ENCODE measurements around the gene CRIM1. TPM values are rescaled to one million over a fixed set of nuclear protein-coding genes. Genes with fewer than 3 reads are reported as not detected.
A peak's percentile ranks its signal among the peaks of the same experiment; 100 is the strongest.

The CRIM1 gene
- total RNA-seq, 4 donors from 2014 or later = 179 to 229 (median 188) TPM

DNA sequence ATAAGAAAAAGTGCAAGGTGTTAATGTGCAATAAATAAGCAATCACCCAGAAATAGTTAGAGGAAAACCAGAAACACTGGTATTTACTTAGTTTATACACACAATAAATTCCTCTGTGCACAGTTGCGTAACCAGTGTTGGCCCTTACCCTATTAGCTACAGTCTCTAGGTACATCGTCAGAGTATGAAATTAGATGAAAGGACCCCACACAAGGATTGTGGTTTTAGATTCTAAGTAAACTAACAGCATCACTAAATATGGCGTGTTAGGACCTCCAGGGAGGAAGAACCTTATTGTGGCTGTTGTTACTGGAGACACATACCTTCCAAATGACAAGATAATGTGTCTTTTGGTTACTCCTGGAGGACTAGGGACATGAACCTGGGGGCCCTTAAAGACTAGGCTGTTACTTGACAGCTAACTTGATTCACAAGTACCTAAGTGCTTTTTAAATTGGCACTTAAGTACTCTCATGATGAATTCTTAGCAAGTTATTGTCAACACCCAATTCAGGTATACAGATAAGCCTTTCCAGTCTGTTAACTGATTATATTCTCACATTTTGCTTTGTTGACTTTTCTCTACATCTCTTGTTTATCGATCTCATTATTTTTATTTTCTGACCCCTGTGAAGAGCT lies 127.1 kb downstream of the CRIM1 start:
- peaks cover 0 to 46% (median 0%) of the 10 kb centered on the region in 3 donors for H3K36me3 ChIP-seq

GRCh38 chr2:36483290-36483689 lies 127.7 kb downstream of the CRIM1 start:
- Histone ChIP-seq H3K27ac (peak overlapping the region in 1 of 4 donors; percentile 42), H3K27me3 (no peaks in the 10 kb centered on the region), H3K4me3 (no peak overlapping the region), H3K4me1 (peaks cover 0 to 59% (median 18%) of the 10 kb centered on the region in 4 donors), H3K9me3 (no peaks in the 10 kb centered on the region), H3K36me3 (peaks cover 0 to 42% (median 0%) of the 10 kb centered on the region in 3 donors)
- no peak for DNase-seq (ENCODE audit: low spot score in 2 of 2)
- TF ChIP-seq POLR2A (IDR thresholded peaks at IDR 0.05) (no peak), EP300 (IDR thresholded peaks at IDR 0.05) (no peak)
- TF ChIP-seq, protein P1, sequence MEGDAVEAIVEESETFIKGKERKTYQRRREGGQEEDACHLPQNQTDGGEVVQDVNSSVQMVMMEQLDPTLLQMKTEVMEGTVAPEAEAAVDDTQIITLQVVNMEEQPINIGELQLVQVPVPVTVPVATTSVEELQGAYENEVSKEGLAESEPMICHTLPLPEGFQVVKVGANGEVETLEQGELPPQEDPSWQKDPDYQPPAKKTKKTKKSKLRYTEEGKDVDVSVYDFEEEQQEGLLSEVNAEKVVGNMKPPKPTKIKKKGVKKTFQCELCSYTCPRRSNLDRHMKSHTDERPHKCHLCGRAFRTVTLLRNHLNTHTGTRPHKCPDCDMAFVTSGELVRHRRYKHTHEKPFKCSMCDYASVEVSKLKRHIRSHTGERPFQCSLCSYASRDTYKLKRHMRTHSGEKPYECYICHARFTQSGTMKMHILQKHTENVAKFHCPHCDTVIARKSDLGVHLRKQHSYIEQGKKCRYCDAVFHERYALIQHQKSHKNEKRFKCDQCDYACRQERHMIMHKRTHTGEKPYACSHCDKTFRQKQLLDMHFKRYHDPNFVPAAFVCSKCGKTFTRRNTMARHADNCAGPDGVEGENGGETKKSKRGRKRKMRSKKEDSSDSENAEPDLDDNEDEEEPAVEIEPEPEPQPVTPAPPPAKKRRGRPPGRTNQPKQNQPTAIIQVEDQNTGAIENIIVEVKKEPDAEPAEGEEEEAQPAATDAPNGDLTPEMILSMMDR (IDR thresholded peaks at IDR 0.05) = no peak
- whole genome bisulfite sequencing, 2 donors = 93 to 96% methylated on average over 4 of the region's 4 CpGs

More for the DNA sequence above, 127.1 kb downstream of the CRIM1 start:
- TF ChIP-seq, protein P1 (IDR thresholded peaks at IDR 0.05) = no peak
- peak in 1 of 2 donors; percentile 28 for TF ChIP-seq EP300 (IDR thresholded peaks at IDR 0.05)
- no peaks in the 10 kb centered on the region for H3K9me3 ChIP-seq
- peak overlapping the region in 1 of 4 donors; percentile 38 for H3K27ac ChIP-seq
- peak in 1 of 2 donors; percentile 40 for DNase-seq (ENCODE audit: low spot score in 2 of 2)
- peaks cover 0 to 59% (median 22%) of the 10 kb centered on the region in 4 donors for H3K4me1 ChIP-seq
- no peak overlapping the region for H3K4me3 ChIP-seq
- 79 to 80% methylated on average over 4 of the region's 4 CpGs for WGBS, 2 donors
- no peaks in the 10 kb centered on the region for H3K27me3 ChIP-seq

- Histone ChIP-seq H3K4me1 (peaks cover 0 to 63% (median 14%) of the 10 kb centered on the region in 4 donors), H3K4me3 (no peak overlapping the region), H3K9me3 (no peaks in the 10 kb centered on the region), H3K27me3 (no peaks in the 10 kb centered on the region), H3K36me3 (peaks cover 0 to 32% (median 0%) of the 10 kb centered on the region in 3 donors), H3K27ac (peak overlapping the region in 3 of 4 donors; percentile 6 to 85 (median 80))
- TF ChIP-seq POLR2A (IDR thresholded peaks at IDR 0.05) = no peak
- no peak for TF ChIP-seq EP300 (IDR thresholded peaks at IDR 0.05)
- TF ChIP-seq, protein P1 (IDR thresholded peaks at IDR 0.05) = no peak
- no peak for DNase-seq (ENCODE audit: low spot score in 2 of 2)
- WGBS, 2 donors = 90 to 96% methylated on average over 4 of the region's 4 CpGs
Measured at GRCh38 chr2:36484454-36484853, 128.9 kb downstream of the CRIM1 start.

GRCh38 chr2:36485521-36485920 lies 129.9 kb downstream of the CRIM1 start:
- peaks cover 0 to 71% (median 16%) of the 10 kb centered on the region in 4 donors for H3K4me1 ChIP-seq
- H3K27ac ChIP-seq = peak overlapping the region; percentile 6 to 85 (median 76)
- H3K4me3 ChIP-seq = no peak overlapping the region

More at GRCh38 chr2:36485521-36485920, 129.9 kb downstream of the CRIM1 start:
- WGBS, 2 donors = 15% methylated on average over 4 of the region's 4 CpGs
- Histone ChIP-seq H3K36me3 (peaks cover 0 to 22% (median 0%) of the 10 kb centered on the region in 3 donors), H3K9me3 (no peaks in the 10 kb centered on the region), H3K27me3 (no peaks in the 10 kb centered on the region)
- peak in 1 of 2 donors; percentile 33 for DNase-seq (ENCODE audit: low spot score in 2 of 2)
- TF ChIP-seq EP300 (IDR thresholded peaks at IDR 0.05) (peak in 1 of 2 donors; percentile 77), POLR2A (IDR thresholded peaks at IDR 0.05) (no peak)
- TF ChIP-seq, protein P1 (IDR thresholded peaks at IDR 0.05) = no peak

Data from tibial nerve (tissue), 4 donors.